C4-2B (cell line): ENCODE measurements around the gene RRBP1.

ENCODE experiments used
- CTCF ChIP-seq: fragments of 450-650 bp; conservative IDR thresholded peaks from 2 replicates; pipeline ENCODE4 v1.5.1; 2017; ENCODE audit warnings: mild to moderate bottlenecking
- ZFX ChIP-seq: fragments of 450-650 bp; IDR thresholded peaks from 2 replicates; pipeline ENCODE4 v1.6.1; 2017

GRCh38 chr20:17667445-17667844 lies 14.6 kb downstream of the RRBP1 start:
- TF ChIP-seq CTCF (no peak), ZFX (no peak)
